Measurements from ENCODE around the gene TNPO3.
"Not testable (repeated sequence)": the region's sequence is repeated elsewhere in the genome, so short reads cannot be mapped to it uniquely, and the experiment has no call there.

The TNPO3 gene

DNA sequence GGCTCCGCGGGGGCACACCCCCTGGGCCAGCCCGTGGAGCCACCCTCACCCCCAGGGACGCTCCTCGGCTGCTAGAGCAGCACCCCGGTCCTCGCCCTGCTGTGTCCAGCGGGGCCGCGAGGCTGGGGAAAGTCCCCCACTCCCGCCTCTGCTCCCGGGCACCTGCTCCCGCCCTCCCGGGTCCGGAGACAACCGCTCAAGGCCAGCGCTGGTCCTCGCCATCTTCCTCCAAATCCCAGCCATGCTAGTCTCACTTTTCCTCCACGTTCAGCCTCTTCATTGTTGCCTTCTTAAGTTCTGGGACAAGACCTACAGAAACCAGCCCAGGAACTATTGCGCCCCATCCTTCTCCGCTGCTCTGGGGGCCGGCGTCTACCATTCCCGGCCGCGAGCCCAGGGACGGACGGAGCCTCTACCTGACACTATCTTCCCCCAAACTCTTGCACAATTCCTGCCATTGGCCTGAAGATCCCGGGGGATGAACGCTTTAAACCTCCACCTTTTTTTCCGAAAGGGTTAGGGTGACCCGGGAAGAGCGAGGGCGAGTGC is 139.6 kb downstream of the TNPO3 start:
- TF ChIP-seq, protein P1, sequence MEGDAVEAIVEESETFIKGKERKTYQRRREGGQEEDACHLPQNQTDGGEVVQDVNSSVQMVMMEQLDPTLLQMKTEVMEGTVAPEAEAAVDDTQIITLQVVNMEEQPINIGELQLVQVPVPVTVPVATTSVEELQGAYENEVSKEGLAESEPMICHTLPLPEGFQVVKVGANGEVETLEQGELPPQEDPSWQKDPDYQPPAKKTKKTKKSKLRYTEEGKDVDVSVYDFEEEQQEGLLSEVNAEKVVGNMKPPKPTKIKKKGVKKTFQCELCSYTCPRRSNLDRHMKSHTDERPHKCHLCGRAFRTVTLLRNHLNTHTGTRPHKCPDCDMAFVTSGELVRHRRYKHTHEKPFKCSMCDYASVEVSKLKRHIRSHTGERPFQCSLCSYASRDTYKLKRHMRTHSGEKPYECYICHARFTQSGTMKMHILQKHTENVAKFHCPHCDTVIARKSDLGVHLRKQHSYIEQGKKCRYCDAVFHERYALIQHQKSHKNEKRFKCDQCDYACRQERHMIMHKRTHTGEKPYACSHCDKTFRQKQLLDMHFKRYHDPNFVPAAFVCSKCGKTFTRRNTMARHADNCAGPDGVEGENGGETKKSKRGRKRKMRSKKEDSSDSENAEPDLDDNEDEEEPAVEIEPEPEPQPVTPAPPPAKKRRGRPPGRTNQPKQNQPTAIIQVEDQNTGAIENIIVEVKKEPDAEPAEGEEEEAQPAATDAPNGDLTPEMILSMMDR (IDR thresholded peaks at IDR 0.05; ENCODE audit: low read depth, low read length, missing control alignments), result no peak
- no peak for DNase-seq (ENCODE audit: extremely low read depth, low read depth)
- no peak overlapping the region for H3K4me3 ChIP-seq (replicated peaks; ENCODE audit: low read depth, low read length)

DNA sequence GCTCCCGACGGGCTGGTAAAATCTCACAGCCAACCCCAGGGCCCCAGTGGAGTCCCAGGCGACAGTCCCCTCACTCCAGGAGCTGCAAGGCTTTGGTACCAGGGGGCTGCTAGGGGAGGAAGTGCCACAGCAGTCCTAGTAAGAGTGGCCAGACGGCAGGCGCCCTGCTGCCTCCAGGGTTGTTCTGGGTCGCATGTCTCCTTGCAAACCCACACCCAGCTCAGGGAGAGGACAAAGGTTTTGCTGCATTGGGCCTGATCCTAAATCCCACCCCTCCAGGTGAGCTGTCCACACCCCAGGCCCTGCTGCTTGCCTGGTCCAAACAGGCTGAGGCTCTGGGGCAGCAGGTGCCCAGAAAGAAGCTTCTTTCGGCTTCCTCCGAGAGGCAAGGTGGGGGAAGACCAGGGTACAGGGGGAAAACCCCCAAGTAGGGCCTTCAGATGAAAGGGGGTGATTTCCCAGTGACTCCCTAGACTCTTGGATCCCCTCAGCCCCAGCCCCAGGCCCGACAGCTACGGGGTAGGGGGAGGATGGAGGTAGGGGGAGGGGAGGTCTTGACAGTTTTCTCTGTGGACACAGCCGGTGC is 140.3 kb downstream of the TNPO3 start:
- TF ChIP-seq, protein P1 (IDR thresholded peaks at IDR 0.05; ENCODE audit: low read depth, low read length, missing control alignments), result no peak
- no peak for DNase-seq (ENCODE audit: extremely low read depth, low read depth)
- H3K4me3 ChIP-seq (replicated peaks; ENCODE audit: low read depth, low read length), result no peak overlapping the region

DNA sequence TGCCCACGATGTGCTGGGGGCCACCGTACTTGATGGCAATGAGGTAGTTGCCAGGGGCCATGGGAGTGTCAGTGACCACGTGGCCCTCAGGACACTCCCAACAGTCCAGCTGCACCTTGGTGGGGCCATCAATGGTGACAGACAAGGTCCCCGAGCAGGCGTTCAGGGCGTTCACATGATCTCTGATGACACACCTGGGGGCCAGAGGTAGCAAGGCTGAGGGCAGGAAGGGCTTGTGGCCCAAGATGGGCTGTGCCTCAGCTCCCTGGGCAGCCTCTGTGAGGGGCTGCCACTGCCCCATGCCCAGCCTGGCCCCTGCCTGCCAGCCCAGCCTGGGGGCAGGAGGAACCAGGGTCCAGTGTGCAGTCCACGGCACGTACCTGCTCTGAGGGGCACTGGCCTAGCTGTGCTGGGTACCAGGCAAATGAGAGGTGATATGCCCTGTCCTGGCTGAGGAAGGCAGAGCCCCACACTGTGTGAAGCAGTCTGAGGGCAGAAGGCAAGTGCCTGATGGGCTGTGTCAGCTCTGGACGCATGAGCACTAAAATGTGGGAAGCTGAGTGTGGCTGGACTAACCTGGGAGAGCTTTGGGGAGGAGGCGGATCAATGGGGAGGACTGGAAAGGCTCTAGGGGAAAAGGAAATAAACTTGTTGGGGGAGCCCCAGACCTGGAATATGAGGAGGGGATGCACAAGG is 140.9 kb downstream of the TNPO3 start:
- no peak overlapping the region for H3K4me3 ChIP-seq (replicated peaks; ENCODE audit: low read depth, low read length)
- TF ChIP-seq, protein P1 (IDR thresholded peaks at IDR 0.05; ENCODE audit: low read depth, low read length, missing control alignments), result no peak
- DNase-seq (ENCODE audit: extremely low read depth, low read depth), result no peak

DNA sequence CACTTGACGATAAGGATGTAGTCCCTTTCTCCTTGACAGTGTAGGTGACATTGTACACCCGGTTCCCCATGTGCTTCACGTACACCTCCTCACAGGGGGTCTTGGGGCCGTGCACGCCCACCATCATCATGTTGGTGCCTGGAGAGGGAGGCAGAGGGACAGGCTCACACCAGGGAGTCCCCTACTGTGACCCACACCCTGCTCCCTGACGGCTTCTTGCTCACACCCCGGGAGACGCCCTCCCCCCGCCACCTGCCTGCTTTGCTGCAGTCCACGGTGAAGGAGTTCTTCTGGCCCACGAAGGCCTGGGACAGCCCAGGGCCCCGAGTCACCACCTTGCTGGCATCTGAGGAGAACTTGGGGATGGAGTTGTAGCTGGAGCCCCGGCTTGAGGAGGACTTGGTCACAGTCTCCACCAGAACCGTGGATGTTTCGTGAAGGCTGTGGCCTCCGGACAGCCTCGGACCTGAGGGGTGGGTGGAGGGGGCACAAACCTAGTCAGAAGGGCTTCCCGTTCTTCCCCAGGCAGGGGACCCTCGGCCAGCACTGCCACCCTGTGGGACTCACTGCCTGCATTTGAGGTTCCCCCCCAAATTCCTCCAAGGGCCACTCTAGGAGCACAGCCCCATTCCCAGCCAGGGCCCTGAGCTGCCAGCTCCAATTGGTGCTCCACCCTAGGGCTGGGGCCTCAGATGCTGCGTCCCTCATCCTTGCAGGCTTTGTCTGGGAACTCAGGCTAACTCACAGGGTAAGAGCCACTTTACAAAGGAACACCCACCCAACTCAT is 142.0 kb downstream of the TNPO3 start:
- not testable (repeated sequence) for H3K4me3 ChIP-seq (replicated peaks; ENCODE audit: low read depth, low read length); DNase-seq (ENCODE audit: extremely low read depth, low read depth)

DNA sequence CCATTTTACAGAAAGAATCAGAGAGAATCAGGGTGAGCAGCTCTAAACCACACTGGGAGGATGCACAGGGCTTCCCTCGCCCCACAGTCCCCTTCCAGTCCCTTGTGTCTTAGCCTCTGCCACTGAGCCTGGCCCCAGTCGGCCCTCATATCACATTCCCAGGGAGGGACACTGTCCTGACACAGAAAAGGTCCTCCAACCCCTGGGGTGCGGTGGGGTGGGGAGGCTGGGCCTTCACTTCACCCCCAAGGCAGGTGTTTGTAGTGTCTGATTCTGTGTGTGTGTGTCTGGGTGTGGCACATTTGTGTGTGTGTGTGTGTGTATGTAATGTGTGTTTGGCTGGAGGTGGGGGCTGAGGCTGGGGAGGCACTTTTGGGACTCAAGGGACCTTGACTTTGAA is 142.6 kb downstream of the TNPO3 start:
- H3K4me3 ChIP-seq (replicated peaks; ENCODE audit: low read depth, low read length), result no peak overlapping the region
- TF ChIP-seq, protein P1 (IDR thresholded peaks at IDR 0.05; ENCODE audit: low read depth, low read length, missing control alignments), result no peak
- DNase-seq (ENCODE audit: extremely low read depth, low read depth), result no peak

DNA sequence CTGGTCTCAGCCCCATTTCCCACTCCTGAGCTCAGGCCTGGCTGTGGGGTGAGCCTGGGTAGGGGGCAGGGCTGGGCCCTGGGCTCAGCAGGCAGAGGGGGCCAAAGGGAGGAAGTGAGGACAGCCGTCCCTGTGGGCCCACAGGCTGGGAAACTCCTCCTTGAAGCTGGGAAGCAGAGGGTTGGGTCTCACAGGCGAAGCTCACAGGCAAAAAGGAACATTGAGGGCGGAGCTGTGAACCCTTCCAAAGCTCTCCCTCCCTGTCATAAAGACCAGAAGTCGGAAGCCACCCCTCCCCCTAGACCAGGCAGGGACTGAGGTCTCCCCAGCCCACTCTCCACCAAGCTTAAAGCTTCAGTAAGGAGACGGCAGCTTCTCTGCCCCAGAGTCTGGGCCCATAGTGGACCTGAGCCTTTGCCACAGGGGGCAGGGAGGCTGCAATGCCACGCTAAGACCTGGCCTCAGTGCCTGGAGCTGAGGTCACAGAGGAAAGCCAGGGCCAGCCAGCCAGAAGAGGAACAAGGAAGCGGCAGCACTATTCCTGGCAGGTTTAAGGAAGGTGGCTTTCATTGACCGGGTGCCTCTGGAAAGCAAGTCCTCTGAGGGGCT is 143.4 kb downstream of the TNPO3 start:
- no peak for DNase-seq (ENCODE audit: extremely low read depth, low read depth)
- H3K4me3 ChIP-seq (replicated peaks; ENCODE audit: low read depth, low read length), result no peak overlapping the region
- TF ChIP-seq, protein P1 (IDR thresholded peaks at IDR 0.05; ENCODE audit: low read depth, low read length, missing control alignments), result no peak

DNA sequence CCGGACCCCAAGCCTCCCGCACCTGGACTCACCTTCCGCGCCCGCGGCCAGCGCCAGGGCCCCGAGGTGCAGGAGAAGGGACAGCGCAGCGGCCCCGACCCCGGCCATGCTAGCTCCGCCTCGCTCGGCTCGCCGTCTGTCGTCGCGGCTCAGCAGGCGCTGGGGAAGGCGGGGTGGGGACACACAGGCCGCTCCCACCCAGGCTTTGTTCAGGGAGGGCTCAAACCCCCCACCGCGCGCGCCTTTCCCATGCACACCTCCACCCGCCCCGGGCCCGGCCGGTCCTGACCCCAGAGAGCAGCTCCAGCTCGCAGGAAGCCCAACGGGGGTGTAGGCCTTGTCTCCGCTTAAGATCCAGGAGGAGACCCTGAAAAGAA is 144.4 kb downstream of the TNPO3 start, which contains the start of gene KCP:
KCP (minus strand) TSS at position 141 of the 377 bp plus-strand sequence; CDS start at position 108, 33 bp downstream.
- TF ChIP-seq, protein P1 (IDR thresholded peaks at IDR 0.05; ENCODE audit: low read depth, low read length, missing control alignments), result no peak
- peak within 1 kb of the TSS; percentile 32 for H3K4me3 ChIP-seq (replicated peaks; ENCODE audit: low read depth, low read length)
- DNase-seq (ENCODE audit: extremely low read depth, low read depth), result no peak
